K562 (cell line): ENCODE results near the gene BRPF1. TPM values are rescaled to one million over a fixed set of nuclear protein-coding genes. Genes with fewer than 3 reads are reported as not detected.
A peak's percentile ranks its signal among the peaks of the same experiment; 100 is the strongest.

Source experiments
- ARID4B ChIP-seq: sonication (generic); formaldehyde crosslinking; IDR thresholded peaks from 2 replicates; pipeline ENCODE4 v1.8.0; 2022; ENCODE audit warnings: mild to moderate bottlenecking, missing genetic modification reagents
- ATF6 ChIP-seq: sonication (generic); formaldehyde crosslinking; IDR thresholded peaks from 2 replicates; pipeline ENCODE4 v1.4.0; 2020; ENCODE audit warnings: mild to moderate bottlenecking, missing genetic modification reagents
- HMGXB4 ChIP-seq: sonication (generic); formaldehyde crosslinking; IDR thresholded peaks from 2 replicates; pipeline ENCODE4 v1.8.1; 2023; ENCODE audit warnings: mild to moderate bottlenecking, missing genetic modification reagents
- IRF9 ChIP-seq: fragments of 450-650 bp; IDR thresholded peaks from 2 replicates; pipeline ENCODE4 v1.6.1; 2016; ENCODE audit warnings: missing biosample characterization, missing genetic modification characterization
- MAX ChIP-seq: sonication (generic); formaldehyde crosslinking; IDR thresholded peaks from 2 replicates; pipeline ENCODE4 v1.9.0; 2022; ENCODE audit warnings: mild to moderate bottlenecking, missing genetic modification reagents
- PHF20 ChIP-seq: fragments of 450-650 bp; IDR thresholded peaks from 2 replicates; pipeline ENCODE4 v1.6.1; 2018; ENCODE audit not compliant: partially characterized antibody
- PRDM10 ChIP-seq: fragments of 450-650 bp; IDR thresholded peaks from 2 replicates; pipeline ENCODE4 v1.6.1; 2018; ENCODE audit not compliant: partially characterized antibody
- RBM14 ChIP-seq: fragments of 200-400 bp; formaldehyde crosslinking; IDR thresholded peaks from 2 replicates; pipeline ENCODE4 v1.6.1; 2018; ENCODE audit warnings: low read depth, mild to moderate bottlenecking, low read length, moderate library complexity, borderline replicate concordance; ENCODE audit not compliant: insufficient read depth
- TAF1 ChIP-seq: IDR thresholded peaks from 2 replicates; pipeline ENCODE4 v1.6.1; 2011; ENCODE audit warnings: mild to moderate bottlenecking, low read length, moderate library complexity; ENCODE audit not compliant: insufficient read depth, control insufficient read depth, severe bottlenecking; ENCODE audit errors: extremely low read depth
- ZNF3 ChIP-seq: fragments of 250-450 bp; sonication (Bioruptor Pico); IDR thresholded peaks from 2 replicates; pipeline ENCODE4 v1.5.0; 2021; ENCODE audit warnings: mild to moderate bottlenecking, moderate library complexity
- ZNF57 ChIP-seq: fragments of 450-650 bp; formaldehyde crosslinking; IDR thresholded peaks from 2 replicates; pipeline ENCODE4 v1.4.0; 2020; ENCODE audit warnings: mild to moderate bottlenecking, moderate library complexity
- polyA plus RNA-seq, 8 experiments: library from polyadenylated mRNA; depleted of rRNA in 4 of 8; stranded (reverse) in 5 of 8; unstranded in 3 of 8; fragments of >200 nt; fragmentation: Nextera tagmentation in 2 of 8; fragmentation: Illumina TruSeq in 1 of 8; extraction: Ambion mirVana in 2 of 8; extraction: Trizol in 1 of 8; gene quantifications; 2 replicates each; pipeline versions ENCODE4 v1.2.1 to v1.2.3, GENCODE V29; 2011 to 2014; ENCODE audit warnings: inconsistent platforms in 1 of 8, missing spikeins in 1 of 8
- total RNA-seq, 7 experiments: library from RNA; depleted of rRNA in 6 of 7; stranded (reverse); fragments of >200 nt in 6 of 7; fragmentation: Illumina TruSeq in 2 of 7; extraction: Trizol in 2 of 7; gene quantifications; 2 replicates each; pipeline versions ENCODE4 v1.2.1 to v1.2.3, GENCODE V29; 2011 to 2021; ENCODE audit warnings: low replicate concordance in 1 of 7

Gene BRPF1
- total and polyA plus RNA-seq, 9 of the 15 experiments (the other 6 are each of a cell fraction or from before 2014, with no cell fraction given): 1.1 to 40.2 (median 23.5) TPM

- TF ChIP-seq ARID4B (peak; percentile 96), HMGXB4 (CRISPR knock-in tag) (no peak), TAF1 (no peak), ZNF57 (no peak), IRF9 (no peak), ATF6 (CRISPR knock-in tag) (peak; percentile 80; the same call in 1 of the 2 replicates), RBM14 (no peak), MAX (peak; percentile 58; the same call in 1 of the 2 replicates), PHF20 (no peak), ZNF3 (CRISPR knock-in tag) (no peak), PRDM10 (peak; percentile 37)
These were observed 26.9 kb upstream of the BRPF1 start (continued) for GRCh38 chr3:9704347-9705322.
